Activated CD8-positive, alpha-beta T cell treated with anti-CD3 and anti-CD28 coated beads for 36 hours (primary cell): ENCODE results near the gene CBR1. TPM values are rescaled to one million over a fixed set of nuclear protein-coding genes. Genes with fewer than 3 reads are reported as not detected.

ENCODE experiments used
- ATAC-seq: fragments of 200-7000 bp; cut with Tn5 transposase; one replicate; pipeline ENCODE4 v1.10.0; 2021; ENCODE audit warnings: mild to moderate bottlenecking, moderate library complexity
- CTCF ChIA-PET: fragments of 350-600 bp; sonication (Branson Sonifier 250); formaldehyde crosslinking; loops from one replicate; lab custom pipeline; 2021; ENCODE audit warnings: antibody characterized with exemption; lab: Charles Lee
- POLR2A ChIA-PET: fragments of 350-600 bp; sonication (Branson Sonifier 250); formaldehyde crosslinking; loops from one replicate; lab custom pipeline; 2021; ENCODE audit warnings: antibody characterized with exemption; lab: Charles Lee
- DNase-seq: peaks from one replicate; pipeline ENCODE4 v3.0.0-alpha.2; 2020
- H3K27ac Mint-ChIP-seq: one replicate; pipeline ENCODE4 v1.8.0; 2021; ENCODE audit warnings: mild to moderate bottlenecking, mixed read lengths
- H3K27me3 Mint-ChIP-seq: one replicate; pipeline ENCODE4 v1.8.0; 2021; ENCODE audit warnings: mixed read lengths
- H3K36me3 Mint-ChIP-seq: one replicate; pipeline ENCODE4 v1.8.0; 2021; ENCODE audit warnings: low read depth, mixed read lengths
- H3K4me1 Mint-ChIP-seq: one replicate; pipeline ENCODE4 v1.8.0; 2021; ENCODE audit warnings: low read depth, mixed read lengths
- H3K4me3 Mint-ChIP-seq: one replicate; pipeline ENCODE4 v1.8.0; 2021; ENCODE audit warnings: mild to moderate bottlenecking, moderate library complexity, mixed read lengths
- H3K9me3 Mint-ChIP-seq: one replicate; pipeline ENCODE4 v1.8.0; 2021; ENCODE audit warnings: mixed read lengths
- CTCF ChIP-seq: fragments of 200-600 bp; IDR thresholded peaks from one replicate; pipeline ENCODE4 v1.8.0; 2022; ENCODE audit warnings: antibody characterized with exemption, mild to moderate bottlenecking
- intact Hi-C: fragments of 100-400 bp; cut with micrococcal nuclease; formaldehyde crosslinking; loops from one replicate; pipeline ENCODE4 v1.10.0; 2022
- total RNA-seq, 2 experiments: library from RNA; stranded (reverse); gene quantifications; one replicate each; pipeline ENCODE4 v1.2.3, GENCODE V29; 2021

CBR1 gene
- total RNA-seq, 2 experiments from 2014 or later: 37.1 to 43.2 TPM

- H3K4me1 Mint-ChIP-seq: peaks cover 53% of the 10 kb centered on the region
- no peaks in the 10 kb centered on the region for H3K27me3 Mint-ChIP-seq
- peaks cover 25% of the 10 kb centered on the region for H3K36me3 Mint-ChIP-seq
- DNase-seq (no peak), ATAC-seq (no peak)
- H3K9me3 Mint-ChIP-seq: no peaks in the 10 kb centered on the region
- intact Hi-C loops: no loop called here
- POLR2A ChIA-PET: interaction anchor here (0.7 kb wide), 1 partner anchor 1251 kb away, joined by 3 read pairs; no protein-coding TSS in a partner anchor
- no peak overlapping the region for H3K4me3 Mint-ChIP-seq
- CTCF ChIA-PET: interaction anchor here (0.7 to 3.7 kb wide), 2 partner anchors 37 to 274 kb away, joined by 3 to 12 read pairs; no protein-coding TSS in a partner anchor
- no peak for TF ChIP-seq CTCF
- no peak overlapping the region for H3K27ac Mint-ChIP-seq
Observed at GRCh38 chr21:36075953-36076352, 6.1 kb downstream of the CBR1 start.

- Mint-ChIP-seq H3K4me1 (peaks cover 43% of the 10 kb centered on the region), H3K9me3 (no peaks in the 10 kb centered on the region), H3K36me3 (peaks cover 15% of the 10 kb centered on the region), H3K27ac (no peak overlapping the region), H3K4me3 (no peak overlapping the region), H3K27me3 (no peaks in the 10 kb centered on the region)
- no peak for DNase-seq
- no peak for ATAC-seq
- ChIA-PET CTCF (interaction anchor here (2.2 kb wide), 1 partner anchor 26 kb away, joined by 9 read pairs; no protein-coding TSS in a partner anchor), POLR2A (interaction anchor here (1.5 kb wide), 1 partner anchor 36 kb away, joined by 4 read pairs; no protein-coding TSS in a partner anchor)
- intact Hi-C loops: no loop called here
- no peak for TF ChIP-seq CTCF
Observed at GRCh38 chr21:36076878-36077655, 7.2 kb downstream of the CBR1 start.

- peaks cover 40% of the 10 kb centered on the region for H3K4me1 Mint-ChIP-seq
Observed at GRCh38 chr21:36077758-36078157, 7.9 kb downstream of the CBR1 start.

GRCh38 chr21:36079010-36079649 lies 9.3 kb downstream of the CBR1 start:
- CTCF ChIA-PET: interaction anchor here (1.9 kb wide), 1 partner anchor 33 kb away, joined by 5 read pairs; no protein-coding TSS in a partner anchor
- POLR2A ChIA-PET: interaction anchor here (0.6 to 1.4 kb wide), 2 partner anchors 19 to 349 kb away, joined by 3 to 5 read pairs; partner anchors contain the start of gene SETD4
- peak; percentile 60 for DNase-seq
- H3K4me3 Mint-ChIP-seq: peak overlapping the region; percentile 64
- no peaks in the 10 kb centered on the region for H3K36me3 Mint-ChIP-seq
- TF ChIP-seq CTCF: no peak
- intact Hi-C loops: no loop called here
- H3K9me3 Mint-ChIP-seq: no peaks in the 10 kb centered on the region
- H3K27me3 Mint-ChIP-seq: no peaks in the 10 kb centered on the region
- H3K4me1 Mint-ChIP-seq: peaks cover 33% of the 10 kb centered on the region
- peak overlapping the region; percentile 89 for H3K27ac Mint-ChIP-seq
- peak; percentile 85 for ATAC-seq

More at GRCh38 chr21:36077758-36078157, 7.9 kb downstream of the CBR1 start:
- intact Hi-C loops: no loop called here
- Mint-ChIP-seq H3K36me3 (peaks cover 9% of the 10 kb centered on the region), H3K4me3 (no peak overlapping the region), H3K9me3 (no peaks in the 10 kb centered on the region), H3K27me3 (no peaks in the 10 kb centered on the region), H3K27ac (no peak overlapping the region)
- no peak for ATAC-seq
- ChIA-PET POLR2A (interaction anchor here (1.0 to 1.5 kb wide), 2 partner anchors 29 to 36 kb away, joined by 3 to 4 read pairs; no protein-coding TSS in a partner anchor), CTCF (interaction anchor here (1.9 to 2.2 kb wide), 2 partner anchors 26 to 34 kb away, joined by 5 to 9 read pairs; no protein-coding TSS in a partner anchor)
- DNase-seq: no peak
- no peak for TF ChIP-seq CTCF
